GM10847 (cell line): ENCODE results near the gene AQP3.

Experiments
- POLR2A ChIP-seq: IDR thresholded peaks from 2 replicates; pipeline ENCODE4 v1.6.1; 2011; ENCODE audit not compliant: insufficient read length; ENCODE audit errors: extremely low read depth

The AQP3 gene

GRCh38 chr9:33434317-33435105 lies 12.9 kb downstream of the AQP3 start:
- no peak for TF ChIP-seq POLR2A

GRCh38 chr9:33433871-33434270 lies 13.5 kb downstream of the AQP3 start:
- TF ChIP-seq POLR2A, result no peak

DNA sequence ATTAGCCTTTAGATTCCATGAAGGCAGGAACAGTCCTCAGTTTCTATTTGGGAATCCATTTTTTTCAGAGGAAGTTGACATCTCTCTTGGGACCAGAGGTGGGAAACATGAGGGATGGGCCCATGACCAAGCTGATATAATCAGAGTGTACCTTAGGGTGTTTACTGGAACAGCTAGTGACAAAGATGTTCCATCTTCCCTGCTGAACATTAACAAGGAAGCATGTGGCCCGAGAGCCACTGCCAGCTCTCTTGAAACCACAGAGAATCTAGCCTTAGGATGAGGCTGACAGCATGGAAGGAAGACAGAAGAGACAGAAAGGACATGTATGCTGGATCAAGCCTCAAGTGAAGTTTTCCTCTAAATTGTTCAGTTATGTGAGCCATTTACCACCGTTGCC lies 16.0 kb downstream of the AQP3 start:
- TF ChIP-seq POLR2A, result no peak

DNA sequence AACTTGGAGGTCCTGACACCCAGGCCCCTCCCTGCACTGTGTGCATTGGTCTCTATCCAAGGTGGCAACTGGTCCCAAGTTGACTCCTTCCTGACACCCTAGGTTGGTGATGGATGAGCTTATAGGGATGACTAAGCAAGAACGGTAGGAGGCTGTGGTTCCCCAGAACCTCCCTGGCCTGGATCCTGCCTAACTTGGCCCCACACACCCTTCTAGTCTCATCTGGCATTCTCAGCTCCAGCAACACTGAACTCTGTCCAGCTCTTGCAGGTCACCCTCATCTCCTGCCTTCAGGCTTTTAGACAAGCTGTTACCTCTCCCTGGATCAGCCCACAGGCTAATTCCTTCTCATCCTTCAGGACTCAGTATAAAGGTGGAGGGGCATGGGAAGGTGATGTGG lies 16.5 kb downstream of the AQP3 start:
- no peak for TF ChIP-seq POLR2A

GRCh38 chr9:33429256-33429985 lies 18.0 kb downstream of the AQP3 start:
- TF ChIP-seq POLR2A, result no peak

DNA sequence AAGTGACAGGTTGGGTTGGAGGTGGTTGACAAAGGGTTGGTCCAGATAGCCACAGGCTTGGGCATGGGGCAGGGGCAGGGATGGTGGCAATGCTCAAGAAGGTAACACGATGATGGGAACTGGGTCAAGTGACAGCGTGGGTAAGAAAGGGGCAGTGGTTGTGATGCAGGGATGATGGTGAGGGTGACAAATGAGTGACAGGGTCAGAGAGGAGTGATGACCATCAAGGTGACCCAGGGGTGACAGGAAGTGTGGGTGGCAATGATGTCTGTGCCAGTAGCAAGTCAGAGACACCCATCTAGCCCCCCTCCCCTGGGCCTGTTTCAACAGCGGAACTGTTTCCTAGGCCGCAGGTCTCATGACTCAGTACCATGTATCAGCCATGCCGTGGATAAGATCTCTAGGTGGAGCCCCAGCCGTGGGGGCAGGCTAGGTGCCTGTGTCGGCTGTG lies 20.5 kb downstream of the AQP3 start:
- no peak for TF ChIP-seq POLR2A

- no peak for TF ChIP-seq POLR2A
These were observed 22.3 kb downstream of the AQP3 start for GRCh38 chr9:33425128-33425533.

DNA sequence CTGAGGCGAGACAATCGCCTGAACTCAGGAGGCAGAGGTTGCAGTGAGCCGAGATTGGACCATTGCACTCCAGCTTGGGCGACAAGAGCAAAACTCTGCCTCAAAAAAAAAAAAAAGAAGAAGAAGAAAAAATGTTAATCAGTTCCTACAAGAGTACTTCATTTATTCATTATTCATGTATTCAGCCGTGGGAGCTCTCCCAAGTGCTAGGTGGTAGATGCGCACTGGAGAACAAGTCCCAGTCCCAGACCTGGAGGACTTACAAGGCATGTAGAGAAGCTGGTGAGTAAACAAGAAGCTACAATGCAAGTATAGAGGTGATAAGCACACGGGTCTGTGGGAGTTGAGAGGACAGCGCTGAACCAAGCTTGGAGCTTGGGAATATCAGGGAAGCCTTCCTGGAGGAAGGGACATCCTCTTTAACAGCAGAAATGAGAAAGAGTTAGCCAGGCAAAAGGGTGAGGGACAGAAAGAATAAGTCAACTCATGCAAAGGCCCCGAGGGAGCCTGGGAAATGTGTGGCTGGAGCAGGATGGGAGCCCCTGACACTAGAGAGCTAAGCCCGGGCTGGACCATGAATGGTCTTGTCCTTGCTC lies 27.6 kb downstream of the AQP3 start:
- no peak for TF ChIP-seq POLR2A

- no peak for TF ChIP-seq POLR2A
These were observed 29.3 kb downstream of the AQP3 start for GRCh38 chr9:33418090-33418489.

DNA sequence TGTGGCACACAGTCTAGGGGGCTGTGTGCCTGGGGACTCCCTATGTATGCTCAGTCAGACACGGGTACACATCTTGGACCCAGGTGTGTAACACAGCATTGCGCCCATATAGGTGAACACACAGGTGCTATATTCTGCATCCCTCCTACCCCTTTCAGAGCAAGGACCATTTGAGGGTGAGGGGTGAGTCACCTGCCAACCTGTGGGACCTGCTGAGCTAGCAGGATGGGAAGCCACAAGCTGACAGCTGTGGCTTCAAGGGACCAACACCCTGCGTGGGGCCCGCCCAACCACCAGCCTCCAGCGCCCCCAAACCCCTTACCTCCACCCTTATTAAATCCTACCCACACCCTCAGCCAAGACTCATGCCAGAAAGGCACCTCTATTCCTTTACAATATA lies 30.4 kb downstream of the AQP3 start:
- TF ChIP-seq POLR2A, result no peak

GRCh38 chr9:33415501-33416038 lies 31.8 kb downstream of the AQP3 start:
- TF ChIP-seq POLR2A, result no peak

- no peak for TF ChIP-seq POLR2A
These were observed 32.4 kb downstream of the AQP3 start for GRCh38 chr9:33414889-33415500.

DNA sequence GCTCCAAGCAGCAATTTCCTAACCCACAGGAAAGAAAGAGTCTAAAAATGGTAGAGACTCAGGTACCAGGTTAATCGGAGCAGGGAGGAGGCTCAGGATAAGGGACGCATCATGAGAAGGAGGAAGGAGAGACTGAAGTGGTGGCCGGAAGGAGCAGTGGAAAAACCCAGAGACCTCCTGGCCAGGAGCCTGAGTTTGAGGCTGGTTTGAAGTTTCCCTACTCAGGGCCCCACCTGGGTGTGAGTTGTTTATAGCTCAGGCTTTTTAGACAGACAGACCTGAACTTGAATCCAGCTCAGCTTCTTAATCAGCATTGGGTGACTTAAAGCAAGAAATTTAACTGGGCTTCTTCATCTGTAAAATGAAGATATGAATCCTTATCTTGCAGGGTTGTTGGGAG lies 33.1 kb downstream of the AQP3 start:
- TF ChIP-seq POLR2A, result no peak

GRCh38 chr9:33408087-33408486 lies 39.3 kb downstream of the AQP3 start:
- no peak for TF ChIP-seq POLR2A

DNA sequence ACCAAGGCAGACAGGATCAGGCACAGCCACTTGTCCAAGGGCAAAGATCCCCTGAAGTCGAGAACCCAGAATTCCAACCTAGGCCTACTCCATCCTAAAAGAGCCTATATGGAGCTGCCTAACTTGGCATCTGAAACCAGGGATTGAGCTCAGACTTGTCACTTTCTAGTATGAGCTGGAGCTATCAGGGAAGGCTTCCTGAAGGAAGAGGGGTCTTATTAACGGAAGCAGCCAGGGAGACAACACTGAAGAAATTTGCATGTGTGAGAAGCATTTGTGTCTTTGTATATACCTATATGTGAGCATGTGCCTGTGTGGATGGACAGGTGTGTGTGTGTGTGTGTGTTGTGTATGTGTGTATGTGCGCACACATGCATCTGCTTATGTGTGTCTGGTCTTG lies 40.3 kb downstream of the AQP3 start:
- no peak for TF ChIP-seq POLR2A
